ENCODE results near the gene MCM9. TPM values are rescaled to one million over a fixed set of nuclear protein-coding genes. Genes with fewer than 3 reads are reported as not detected.

Gene MCM9
- total RNA-seq, 1 donor from 2014 or later: 18.0 TPM

DNA sequence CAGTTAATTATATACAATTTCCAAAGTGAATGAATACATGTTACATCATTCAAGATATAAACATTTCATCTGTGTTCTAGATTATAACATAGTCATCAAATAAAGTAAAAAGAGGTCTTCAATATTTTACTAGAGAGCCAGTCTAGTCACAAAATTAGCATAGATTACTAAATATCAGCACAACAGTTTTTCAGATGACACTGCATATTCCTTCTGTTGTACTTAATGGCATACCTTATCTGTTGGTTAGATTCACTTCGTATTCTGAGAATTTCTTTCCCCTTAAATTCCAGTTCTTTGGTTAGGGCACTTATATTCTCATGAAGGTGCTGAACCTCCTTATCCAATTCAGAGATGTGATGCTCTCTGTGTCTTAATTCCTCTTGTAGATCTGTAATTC, 39.8 kb upstream of the MCM9 start:
- Mint-ChIP-seq H3K27me3 (ENCODE audit: unreplicated experiment) (no peaks in the 10 kb centered on the region), H3K9me3 (ENCODE audit: unreplicated experiment) (no peaks in the 10 kb centered on the region), H3K4me1 (ENCODE audit: low read depth, unreplicated experiment) (no peaks in the 10 kb centered on the region), H3K36me3 (ENCODE audit: unreplicated experiment) (no peaks in the 10 kb centered on the region), H3K4me3 (ENCODE audit: unreplicated experiment) (no peak overlapping the region), H3K27ac (ENCODE audit: unreplicated experiment) (no peak overlapping the region)
- DNase-seq: no peak
- TF ChIP-seq, protein P1, sequence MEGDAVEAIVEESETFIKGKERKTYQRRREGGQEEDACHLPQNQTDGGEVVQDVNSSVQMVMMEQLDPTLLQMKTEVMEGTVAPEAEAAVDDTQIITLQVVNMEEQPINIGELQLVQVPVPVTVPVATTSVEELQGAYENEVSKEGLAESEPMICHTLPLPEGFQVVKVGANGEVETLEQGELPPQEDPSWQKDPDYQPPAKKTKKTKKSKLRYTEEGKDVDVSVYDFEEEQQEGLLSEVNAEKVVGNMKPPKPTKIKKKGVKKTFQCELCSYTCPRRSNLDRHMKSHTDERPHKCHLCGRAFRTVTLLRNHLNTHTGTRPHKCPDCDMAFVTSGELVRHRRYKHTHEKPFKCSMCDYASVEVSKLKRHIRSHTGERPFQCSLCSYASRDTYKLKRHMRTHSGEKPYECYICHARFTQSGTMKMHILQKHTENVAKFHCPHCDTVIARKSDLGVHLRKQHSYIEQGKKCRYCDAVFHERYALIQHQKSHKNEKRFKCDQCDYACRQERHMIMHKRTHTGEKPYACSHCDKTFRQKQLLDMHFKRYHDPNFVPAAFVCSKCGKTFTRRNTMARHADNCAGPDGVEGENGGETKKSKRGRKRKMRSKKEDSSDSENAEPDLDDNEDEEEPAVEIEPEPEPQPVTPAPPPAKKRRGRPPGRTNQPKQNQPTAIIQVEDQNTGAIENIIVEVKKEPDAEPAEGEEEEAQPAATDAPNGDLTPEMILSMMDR (IDR thresholded peaks at IDR 0.05; ENCODE audit: partially characterized antibody, unreplicated experiment): no peak

- TF ChIP-seq, protein P1 (IDR thresholded peaks at IDR 0.05; ENCODE audit: partially characterized antibody, unreplicated experiment): no peak
- Mint-ChIP-seq H3K27ac (ENCODE audit: unreplicated experiment) (no peak overlapping the region), H3K9me3 (ENCODE audit: unreplicated experiment) (no peaks in the 10 kb centered on the region), H3K27me3 (ENCODE audit: unreplicated experiment) (no peaks in the 10 kb centered on the region), H3K4me3 (ENCODE audit: unreplicated experiment) (no peak overlapping the region), H3K4me1 (ENCODE audit: low read depth, unreplicated experiment) (no peaks in the 10 kb centered on the region), H3K36me3 (ENCODE audit: unreplicated experiment) (no peaks in the 10 kb centered on the region)
- no peak for DNase-seq
These were observed 36.7 kb upstream of the MCM9 start for GRCh38 chr6:118971682-118972081.

GRCh38 chr6:118970866-118971265, 35.9 kb upstream of the MCM9 start:
- H3K9me3 Mint-ChIP-seq (ENCODE audit: unreplicated experiment): no peaks in the 10 kb centered on the region
- TF ChIP-seq, protein P1 (IDR thresholded peaks at IDR 0.05; ENCODE audit: partially characterized antibody, unreplicated experiment): no peak
- no peak overlapping the region for H3K27ac Mint-ChIP-seq (ENCODE audit: unreplicated experiment)
- no peak overlapping the region for H3K4me3 Mint-ChIP-seq (ENCODE audit: unreplicated experiment)
- H3K27me3 Mint-ChIP-seq (ENCODE audit: unreplicated experiment): no peaks in the 10 kb centered on the region
- no peaks in the 10 kb centered on the region for H3K36me3 Mint-ChIP-seq (ENCODE audit: unreplicated experiment)
- DNase-seq: no peak
- no peaks in the 10 kb centered on the region for H3K4me1 Mint-ChIP-seq (ENCODE audit: low read depth, unreplicated experiment)

DNA sequence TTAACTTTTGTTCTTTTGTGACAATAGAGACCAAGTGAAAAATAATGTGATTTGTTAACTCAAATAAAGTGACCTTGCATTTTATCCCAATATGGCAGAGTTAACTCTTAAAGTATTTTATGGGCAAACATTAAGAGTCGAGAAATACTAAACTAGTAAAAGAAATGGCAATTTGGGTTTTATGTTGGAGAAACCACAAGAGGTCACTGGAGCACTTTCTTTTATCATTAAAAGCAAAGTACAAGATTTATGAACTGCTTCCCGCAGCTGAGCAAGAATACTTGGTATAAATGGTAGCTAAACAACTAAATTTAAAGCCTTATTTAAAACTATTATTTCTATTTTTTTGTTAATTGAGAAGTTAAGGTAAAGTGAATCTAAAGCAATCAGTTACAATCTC, 33.5 kb upstream of the MCM9 start:
- Mint-ChIP-seq H3K4me3 (ENCODE audit: unreplicated experiment) (no peak overlapping the region), H3K27ac (ENCODE audit: unreplicated experiment) (no peak overlapping the region), H3K36me3 (ENCODE audit: unreplicated experiment) (no peaks in the 10 kb centered on the region), H3K9me3 (ENCODE audit: unreplicated experiment) (no peaks in the 10 kb centered on the region), H3K27me3 (ENCODE audit: unreplicated experiment) (no peaks in the 10 kb centered on the region), H3K4me1 (ENCODE audit: low read depth, unreplicated experiment) (no peaks in the 10 kb centered on the region)
- no peak for DNase-seq
- TF ChIP-seq, protein P1 (IDR thresholded peaks at IDR 0.05; ENCODE audit: partially characterized antibody, unreplicated experiment): peak; percentile 20

DNA sequence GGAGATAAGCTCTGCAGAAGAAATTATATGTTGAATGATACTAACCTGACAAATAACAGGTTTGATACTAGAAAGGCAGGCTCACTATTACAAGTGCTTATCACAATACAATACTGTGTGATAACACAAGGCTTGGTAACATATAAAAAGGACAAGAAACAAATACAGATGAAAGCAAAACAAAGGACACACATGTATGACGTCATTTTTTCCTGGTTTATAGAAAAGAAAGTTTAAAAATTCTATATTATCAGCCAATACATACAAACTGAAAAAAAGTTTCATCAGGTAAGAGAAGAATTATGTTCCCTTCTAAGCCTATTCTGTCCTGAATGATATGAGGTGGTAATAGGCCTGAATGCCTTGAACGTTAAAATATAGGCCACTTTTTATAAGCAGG, 32.3 kb upstream of the MCM9 start:
- no peak overlapping the region for H3K27ac Mint-ChIP-seq (ENCODE audit: unreplicated experiment)
- no peaks in the 10 kb centered on the region for H3K36me3 Mint-ChIP-seq (ENCODE audit: unreplicated experiment)
- no peak for DNase-seq
- no peaks in the 10 kb centered on the region for H3K4me1 Mint-ChIP-seq (ENCODE audit: low read depth, unreplicated experiment)
- no peaks in the 10 kb centered on the region for H3K27me3 Mint-ChIP-seq (ENCODE audit: unreplicated experiment)
- H3K9me3 Mint-ChIP-seq (ENCODE audit: unreplicated experiment): no peaks in the 10 kb centered on the region
- no peak overlapping the region for H3K4me3 Mint-ChIP-seq (ENCODE audit: unreplicated experiment)
- TF ChIP-seq, protein P1 (IDR thresholded peaks at IDR 0.05; ENCODE audit: partially characterized antibody, unreplicated experiment): no peak
